GM19240 (cell line): ENCODE results near the gene ORM1.
A peak's percentile ranks its signal among the peaks of the same experiment; 100 is the strongest.
"Not testable (repeated sequence)": the region's sequence is repeated elsewhere in the genome, so short reads cannot be mapped to it uniquely, and the experiment has no call there.

Experiments used
- DNase-seq: peaks from one replicate; pipeline ENCODE4 v3.0.0; 2011; ENCODE audit warnings: low spot score; ENCODE audit not compliant: insufficient read length

Gene ORM1

DNA sequence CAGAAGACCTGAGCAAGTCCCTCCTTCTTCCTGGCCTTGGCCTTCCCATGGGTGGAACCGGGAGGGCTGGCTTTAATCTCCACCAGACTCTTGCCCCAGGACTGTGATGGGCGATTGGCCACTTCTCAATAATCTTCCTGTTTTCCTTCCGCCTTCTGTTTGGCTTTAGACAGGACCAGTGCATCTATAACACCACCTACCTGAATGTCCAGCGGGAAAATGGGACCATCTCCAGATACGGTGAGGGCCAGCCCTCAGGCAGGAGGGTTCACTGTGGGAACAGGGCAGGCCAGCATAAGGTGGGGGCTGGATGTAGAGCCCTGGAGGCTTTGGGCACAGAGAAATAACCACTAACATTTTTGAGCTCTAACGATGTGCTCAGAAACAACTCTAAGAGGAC, 951 bp downstream of the ORM1 start:
- DNase-seq: not testable (repeated sequence)

- DNase-seq: no peak
Measured at GRCh38 chr9:114324492-114324891, 1.6 kb downstream of the ORM1 start.

GRCh38 chr9:114324965-114325364, 2.1 kb downstream of the ORM1 start:
- not testable (repeated sequence) for DNase-seq

DNA sequence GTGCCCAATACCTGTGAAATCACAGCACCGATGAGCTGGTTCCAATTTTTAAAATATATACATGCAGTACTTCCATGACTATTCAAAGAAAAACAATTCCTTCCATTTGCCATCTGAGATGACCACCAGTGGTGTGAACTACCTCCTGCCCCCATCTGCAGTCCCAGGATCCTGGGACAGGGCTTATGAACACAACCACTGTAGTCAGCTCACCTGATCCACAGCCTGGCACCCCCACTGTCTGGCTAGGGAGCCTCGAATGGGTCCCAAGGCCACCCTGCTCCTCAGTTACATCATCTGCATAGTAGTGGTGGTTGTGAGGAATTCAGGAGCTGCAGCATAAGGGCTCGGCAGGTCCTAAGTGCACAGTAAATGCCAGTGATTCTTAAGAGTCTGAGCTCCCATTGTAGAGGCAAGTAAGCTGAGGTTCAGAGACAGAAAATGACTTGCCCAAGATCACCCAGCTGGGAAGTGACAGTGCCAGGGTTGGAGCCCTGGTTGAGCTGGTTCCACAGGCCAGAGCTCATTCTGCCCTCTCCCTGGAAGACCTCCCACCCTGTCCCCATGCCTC, 2.9 kb downstream of the ORM1 start:
- DNase-seq: not testable (repeated sequence)

- no peak for DNase-seq
Measured at GRCh38 chr9:114327749-114328148, 4.9 kb downstream of the ORM1 start.

- DNase-seq: not testable (repeated sequence)
Measured at GRCh38 chr9:114328357-114328820, 5.5 kb downstream of the ORM1 start.

DNA sequence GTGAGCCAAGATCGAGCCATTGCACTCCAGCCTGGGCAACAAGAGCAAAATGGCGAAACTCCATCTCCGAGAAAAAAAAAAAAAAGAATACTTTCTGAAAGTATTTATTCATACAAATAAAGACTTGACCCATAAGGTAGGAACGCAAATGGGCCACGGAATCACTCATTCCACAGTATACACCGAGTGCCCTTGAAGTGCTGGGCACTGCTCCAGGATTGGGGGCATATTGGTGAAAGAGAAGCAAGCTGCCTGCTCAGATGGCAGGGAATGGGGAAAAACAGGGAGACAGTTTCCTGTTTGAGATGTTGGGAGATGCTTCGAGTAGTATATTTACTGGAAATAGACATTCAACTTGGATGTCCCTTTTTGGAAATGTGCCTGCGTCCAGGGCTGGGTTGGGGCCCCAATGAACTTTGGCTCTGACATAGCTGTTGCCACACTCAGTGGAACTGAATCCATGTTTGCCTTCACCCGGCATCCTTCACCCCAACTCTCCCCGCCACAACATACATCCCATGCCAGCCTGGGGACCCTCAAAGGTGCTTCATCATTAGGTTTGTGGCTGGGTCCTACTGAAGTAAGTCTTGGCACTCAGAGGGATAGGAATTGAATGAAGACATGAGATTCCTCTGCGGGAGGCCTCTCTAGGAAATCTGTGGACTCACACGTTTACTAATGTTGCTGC, 6.2 kb downstream of the ORM1 start:
- DNase-seq: not testable (repeated sequence)

- not testable (repeated sequence) for DNase-seq
Measured at GRCh38 chr9:114329625-114330022, 6.7 kb downstream of the ORM1 start, which contains the start of gene ORM2. Gene ORM2 (plus strand): TSS chr9:114329869. CDS start chr9:114329905, 36 bp downstream.

DNA sequence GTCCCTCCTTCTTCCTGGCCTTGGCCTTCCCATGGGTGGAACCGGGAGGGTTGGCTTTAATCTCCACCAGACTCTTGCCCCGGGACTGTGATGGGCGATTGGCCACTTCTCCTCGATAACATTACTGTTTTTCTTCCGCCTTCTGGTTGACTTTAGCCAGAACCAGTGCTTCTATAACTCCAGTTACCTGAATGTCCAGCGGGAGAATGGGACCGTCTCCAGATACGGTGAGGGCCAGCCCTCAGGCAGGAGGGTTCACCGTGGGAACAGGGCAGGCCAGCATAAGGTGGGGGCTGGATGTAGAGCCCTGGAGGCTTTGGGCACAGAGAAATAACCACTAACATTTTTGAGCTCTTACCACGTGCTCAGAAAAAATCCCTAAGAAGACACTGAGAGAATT, 7.7 kb downstream of the ORM1 start:
- no peak for DNase-seq

GRCh38 chr9:114331229-114332195, 8.6 kb downstream of the ORM1 start:
- DNase-seq: not testable (repeated sequence)

- DNase-seq: not testable (repeated sequence)
Measured at GRCh38 chr9:114332474-114333040, 9.7 kb downstream of the ORM1 start.

DNA sequence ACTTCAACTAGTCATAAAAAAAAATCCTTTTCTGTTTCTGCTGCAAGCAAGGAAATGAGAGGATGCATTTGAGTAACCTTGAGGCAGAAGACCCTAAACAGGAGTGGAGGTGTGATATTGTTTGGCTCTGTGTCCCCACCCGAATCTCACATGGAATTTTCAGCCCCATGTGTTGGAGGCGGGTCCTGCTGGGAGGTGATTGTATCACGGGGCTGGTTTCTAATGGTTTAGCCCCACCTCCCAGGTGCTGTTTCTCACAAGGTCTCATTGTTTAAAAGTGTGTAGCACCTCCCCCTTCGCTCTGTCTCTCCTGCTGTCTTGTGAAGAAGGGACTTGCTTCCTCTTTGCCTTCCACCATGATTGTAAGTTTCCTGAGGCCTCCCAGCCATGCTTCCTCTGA, 10.8 kb downstream of the ORM1 start:
- not testable (repeated sequence) for DNase-seq

DNA sequence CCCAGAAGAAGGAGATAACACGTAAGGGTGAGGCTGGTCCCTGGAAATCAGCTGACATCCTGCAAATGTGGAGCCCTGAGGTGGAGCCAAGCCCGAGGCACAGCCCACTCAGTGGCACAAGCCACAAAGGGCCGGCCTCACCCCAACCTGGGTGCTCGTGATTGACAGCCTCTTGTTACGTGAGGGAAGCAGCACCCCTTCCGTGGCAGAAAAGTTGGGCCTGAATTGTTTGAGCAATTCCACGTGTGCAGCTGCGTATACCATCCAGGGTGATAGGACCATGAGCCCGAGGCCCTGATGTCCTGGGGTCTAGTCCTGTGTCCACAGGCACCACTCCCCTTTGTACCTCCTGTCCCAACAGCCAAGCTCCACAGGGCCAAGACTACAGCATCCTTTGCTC, 11.6 kb downstream of the ORM1 start:
- DNase-seq: no peak

GRCh38 chr9:114335745-114336144, 12.8 kb downstream of the ORM1 start:
- DNase-seq: no peak

GRCh38 chr9:114336157-114336556, 13.3 kb downstream of the ORM1 start:
- DNase-seq: no peak

DNA sequence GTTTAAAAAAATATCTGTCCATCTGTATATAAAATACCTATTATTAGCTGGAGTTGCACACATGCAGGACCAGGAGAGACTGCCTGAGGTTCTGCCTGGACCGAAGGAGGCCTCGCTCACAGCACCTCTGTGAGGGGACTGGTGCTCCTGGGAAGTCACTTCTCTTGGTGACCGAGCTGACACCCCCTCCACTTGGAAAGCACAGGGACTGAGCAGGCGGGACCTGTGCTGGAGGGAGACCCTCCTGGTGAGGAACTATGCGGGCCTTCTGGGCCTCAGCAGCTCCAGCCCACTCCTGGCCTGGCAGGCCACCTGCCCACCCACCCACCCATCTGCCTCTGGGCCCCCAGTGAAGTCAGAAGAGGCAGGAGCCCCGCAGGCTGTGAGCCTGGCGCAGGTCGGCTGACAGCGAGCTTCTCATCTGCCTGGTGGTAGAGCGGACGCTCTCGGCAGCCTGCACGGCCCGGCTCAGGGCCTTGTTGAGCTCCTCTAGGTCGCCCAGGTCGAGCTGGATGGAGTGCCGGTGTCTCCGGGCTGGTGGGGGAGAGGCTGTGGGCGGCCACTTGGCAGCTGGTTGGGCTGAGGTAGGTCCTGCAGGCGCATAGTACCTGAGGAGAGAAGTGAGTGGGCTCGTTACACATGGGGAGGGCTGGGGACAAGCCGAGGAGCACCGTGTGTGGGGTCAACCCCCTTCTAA, 13.9 kb downstream of the ORM1 start:
- DNase-seq: no peak

- DNase-seq: no peak
Measured at GRCh38 chr9:114338187-114338586, 15.3 kb downstream of the ORM1 start.

- DNase-seq: peak; percentile 73
Measured at GRCh38 chr9:114339130-114339908, 16.4 kb downstream of the ORM1 start.

DNA sequence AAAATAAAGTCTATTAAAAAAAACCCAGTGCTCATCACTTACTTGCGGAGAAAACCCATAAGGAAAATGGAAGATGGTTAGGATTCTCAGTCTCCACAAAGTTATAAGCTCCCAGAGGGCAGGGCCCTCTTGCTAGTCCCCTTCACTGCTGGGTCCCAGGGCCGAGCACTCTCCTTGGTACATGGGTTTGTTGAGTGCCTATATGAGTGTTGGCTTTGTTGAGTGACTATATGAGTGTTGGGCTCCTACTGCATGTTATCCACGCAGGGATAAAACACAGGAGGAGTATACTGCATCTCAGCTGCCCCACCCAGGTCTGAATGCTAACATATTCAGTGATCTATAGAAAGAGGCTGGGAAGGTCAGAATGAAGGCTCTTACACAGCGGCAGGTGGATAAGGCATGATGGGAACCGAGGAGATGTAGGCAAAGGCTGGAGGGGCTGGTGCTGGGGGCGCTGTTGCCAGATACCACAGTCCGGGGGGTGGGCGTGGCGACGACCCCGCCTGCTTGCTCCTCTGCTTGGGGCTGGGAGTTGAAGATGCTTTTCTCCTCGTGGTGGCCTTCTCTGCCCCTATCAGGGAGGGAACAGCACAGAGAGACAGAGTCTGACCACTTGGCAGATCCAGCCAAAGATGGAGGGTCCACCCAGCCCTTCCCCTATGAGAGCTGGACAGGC, 18.4 kb downstream of the ORM1 start:
- DNase-seq: no peak

GRCh38 chr9:114341991-114342390, 19.1 kb downstream of the ORM1 start:
- no peak for DNase-seq
